NCI-H1105 (cell line): ENCODE results near the gene MTA1.

Source experiments
- DNase-seq: peaks from one replicate; lab custom pipeline; 2025; lab: John Stamatoyannopoulos, UW

MTA1 gene

DNA sequence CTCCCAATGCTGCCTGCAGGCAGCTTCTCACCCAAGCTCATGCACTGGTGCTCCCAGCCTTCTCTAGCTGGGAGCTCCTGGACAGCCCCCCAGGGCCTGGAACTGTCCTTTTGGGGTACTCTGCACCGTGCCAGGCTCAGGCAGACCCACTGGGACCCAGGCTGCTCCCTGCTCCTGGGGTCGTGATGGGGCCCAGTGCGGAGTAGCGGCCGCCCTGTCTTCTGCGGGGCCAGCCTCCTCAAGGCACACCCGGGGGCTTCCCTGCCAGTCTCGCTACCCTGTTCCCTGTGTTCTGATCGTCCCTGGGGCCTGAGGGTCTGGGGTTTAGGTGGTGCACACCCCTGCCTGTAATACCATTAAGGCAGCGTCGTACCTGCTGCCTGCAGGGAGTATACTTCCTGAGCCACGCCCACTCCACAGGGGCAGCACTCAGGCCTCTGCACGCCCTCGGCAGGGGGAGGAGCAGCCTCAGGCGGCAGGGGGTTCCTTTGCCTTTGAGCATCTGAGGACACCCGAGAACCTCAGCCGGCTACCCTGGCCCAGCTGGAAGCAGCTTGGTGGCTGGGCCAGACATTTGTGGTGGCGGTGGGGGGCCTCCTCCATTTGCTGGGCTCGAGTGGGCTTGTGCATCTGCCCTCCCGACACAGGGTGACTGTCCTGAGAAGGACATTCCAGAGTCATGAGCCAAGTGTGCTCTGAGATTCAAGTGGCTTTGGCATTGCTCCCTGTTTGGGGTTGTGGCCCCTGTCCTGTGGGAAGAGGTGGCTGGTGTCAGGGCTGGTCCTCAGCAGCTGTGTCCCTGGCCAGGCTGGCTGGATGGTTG, 45.8 kb downstream of the MTA1 start:
- no peak for DNase-seq

DNA sequence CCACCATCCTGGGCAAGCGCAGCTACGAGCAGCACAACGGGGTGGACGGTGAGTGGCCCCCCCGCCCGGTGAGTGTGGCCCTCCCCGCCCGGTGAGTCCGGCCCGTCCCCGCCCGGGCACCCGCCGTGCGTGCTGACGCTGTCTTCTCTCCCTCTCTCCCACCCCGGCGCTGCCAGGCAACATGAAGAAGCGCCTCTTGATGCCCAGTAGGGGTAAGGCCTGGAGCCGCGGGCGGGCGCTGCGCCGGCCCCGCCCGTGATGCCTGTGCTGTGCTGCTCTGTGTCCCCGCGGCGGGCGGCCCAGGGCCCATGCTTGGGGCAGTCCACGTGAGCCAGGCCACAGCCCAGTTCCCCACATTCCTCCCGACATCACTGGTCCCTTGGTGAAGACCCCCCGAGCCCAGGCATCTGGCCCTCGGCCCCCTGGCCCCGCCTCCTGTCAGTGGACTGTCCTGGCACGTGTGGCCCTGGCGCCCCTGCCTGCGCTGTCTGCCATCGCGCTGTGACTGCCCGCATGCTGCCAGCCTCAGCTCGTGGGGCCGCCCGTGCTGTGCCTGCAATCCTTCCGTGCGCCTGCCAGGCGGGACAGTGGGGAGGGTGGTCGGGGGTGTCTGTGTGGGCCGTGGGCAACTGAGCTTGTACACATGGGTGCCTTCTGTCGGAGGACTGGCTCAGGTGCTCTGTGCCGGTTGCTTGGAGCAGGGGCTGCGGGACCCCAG, 47.1 kb downstream of the MTA1 start:
- no peak for DNase-seq

DNA sequence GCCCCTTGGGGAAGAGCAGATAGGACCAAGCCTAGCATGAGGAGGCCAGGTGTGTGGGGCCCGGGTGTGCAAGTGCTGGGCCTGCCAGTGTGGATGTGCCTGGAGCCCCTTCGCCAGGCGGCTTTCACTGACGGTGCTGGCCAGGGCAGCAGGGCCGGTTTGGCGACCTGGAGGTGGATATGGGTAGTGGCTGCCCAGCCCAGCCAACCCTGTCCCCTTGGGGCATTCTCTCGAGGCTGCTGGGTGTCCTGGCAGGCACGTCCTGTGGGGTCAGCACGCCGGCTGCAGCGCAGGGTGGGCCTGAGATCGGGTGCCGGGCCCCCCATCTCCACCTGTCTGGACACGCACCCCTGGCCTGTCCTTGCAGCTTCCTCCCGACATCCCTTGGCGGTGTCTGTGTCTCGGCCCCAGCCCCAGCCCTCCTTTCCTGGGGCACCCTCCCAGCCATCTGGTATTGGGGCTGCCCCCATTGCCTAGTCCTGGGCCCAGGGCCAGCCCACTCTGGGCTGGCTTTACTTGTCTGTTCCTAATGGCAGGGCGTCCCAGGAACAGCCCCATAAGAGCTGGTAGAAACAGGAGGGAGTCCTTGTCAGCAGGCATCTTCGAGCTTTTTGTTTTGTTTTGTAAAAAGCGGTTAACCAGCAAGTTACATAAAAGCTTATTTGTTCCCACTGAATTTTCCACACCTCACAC, 47.8 kb downstream of the MTA1 start:
- no peak for DNase-seq

DNA sequence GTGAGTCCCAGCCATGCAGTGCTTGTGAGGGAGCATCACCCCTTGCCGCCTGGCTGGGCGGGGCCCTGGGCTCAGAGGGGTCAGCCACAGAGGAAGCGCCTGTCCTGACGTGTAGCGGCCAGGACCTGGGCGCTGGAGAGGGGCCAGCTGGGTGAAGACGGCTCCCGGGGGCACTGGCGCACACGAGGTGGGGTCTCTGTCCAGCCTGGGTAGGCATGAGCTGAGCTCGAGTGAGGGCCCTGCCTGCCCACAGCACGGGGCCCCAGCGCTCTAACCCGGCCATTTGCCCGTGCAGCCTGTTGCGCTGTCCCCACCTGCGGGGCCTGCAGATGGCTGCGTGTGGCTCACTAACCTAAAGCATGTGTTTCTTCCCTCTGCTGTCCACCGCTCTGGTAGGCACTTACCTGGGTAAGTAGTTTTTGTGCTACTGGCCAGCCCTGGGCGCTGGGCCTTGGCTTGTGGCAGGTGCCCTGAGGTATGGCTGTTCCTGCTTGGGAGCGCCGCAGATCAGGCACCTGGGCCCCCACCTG, 48.4 kb downstream of the MTA1 start:
- no peak for DNase-seq

DNA sequence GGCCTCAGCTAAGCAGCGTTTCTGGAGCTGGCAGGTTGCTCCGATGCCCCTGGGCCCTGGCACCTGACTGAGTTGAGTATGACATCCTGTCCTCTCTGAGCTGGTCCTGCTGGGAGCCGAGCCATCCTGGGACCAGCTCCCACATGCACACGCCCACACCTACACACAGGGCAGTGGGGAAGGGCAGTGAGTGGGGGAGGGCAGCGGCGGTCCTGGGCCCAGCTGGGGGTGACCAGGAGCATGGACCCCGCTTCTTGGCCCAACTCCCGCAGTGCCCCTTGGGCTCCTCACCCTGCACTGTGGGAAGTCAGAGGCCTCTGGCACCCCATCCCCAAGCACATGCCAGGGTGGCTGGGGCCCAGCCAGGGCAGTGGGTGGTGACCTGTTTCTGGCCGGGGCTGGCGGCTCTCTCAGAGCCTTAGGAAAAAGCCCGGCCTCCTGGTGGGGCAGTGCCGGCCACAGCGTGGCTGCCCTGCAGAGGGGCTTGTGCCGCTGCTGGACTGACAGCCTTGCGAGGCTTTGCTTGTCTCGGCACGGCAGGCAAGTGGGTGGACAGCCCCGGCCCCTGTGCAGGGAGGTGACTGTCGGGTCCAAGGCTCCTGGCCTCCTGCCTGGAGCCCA, 49.1 kb downstream of the MTA1 start:
- no peak for DNase-seq

DNA sequence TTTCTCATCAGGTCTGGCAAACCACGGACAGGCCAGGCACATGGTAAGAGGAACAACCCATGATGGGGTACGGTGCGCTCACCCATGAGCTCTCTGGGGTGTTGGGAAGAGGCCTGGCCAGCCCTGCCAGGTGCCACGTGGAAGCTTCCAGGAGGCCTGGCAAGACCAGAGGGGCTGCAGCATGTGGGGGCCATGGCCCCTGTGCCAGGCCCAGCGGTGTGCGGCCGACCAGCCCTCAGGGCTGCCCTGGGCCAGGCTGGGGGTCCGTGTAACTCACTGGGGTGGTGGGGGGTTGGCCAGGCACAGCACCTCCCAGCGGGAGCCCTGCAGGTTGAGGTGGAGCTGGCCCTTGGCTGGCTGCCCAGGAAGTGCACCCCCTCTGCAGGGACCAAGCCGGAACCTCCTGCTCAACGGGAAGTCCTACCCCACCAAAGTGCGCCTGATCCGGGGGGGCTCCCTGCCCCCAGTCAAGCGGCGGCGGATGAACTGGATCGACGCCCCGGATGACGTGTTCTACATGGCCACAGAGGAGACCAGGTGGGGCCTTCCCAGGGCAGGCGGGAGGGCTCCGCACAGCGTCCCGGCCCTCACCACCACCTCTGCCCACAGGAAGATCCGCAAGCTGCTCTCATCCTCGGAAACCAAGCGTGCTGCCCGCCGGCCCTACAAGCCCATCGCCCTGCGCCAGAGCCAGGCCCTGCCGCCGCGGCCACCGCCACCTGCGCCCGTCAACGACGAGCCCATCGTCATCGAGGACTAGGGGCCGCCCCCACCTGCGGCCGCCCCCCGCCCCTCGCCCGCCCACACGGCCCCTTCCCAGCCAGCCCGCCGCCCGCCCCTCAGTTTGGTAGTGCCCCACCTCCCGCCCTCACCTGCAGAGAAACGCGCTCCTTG, 50.1 kb downstream of the MTA1 start:
- DNase-seq: no peak

DNA sequence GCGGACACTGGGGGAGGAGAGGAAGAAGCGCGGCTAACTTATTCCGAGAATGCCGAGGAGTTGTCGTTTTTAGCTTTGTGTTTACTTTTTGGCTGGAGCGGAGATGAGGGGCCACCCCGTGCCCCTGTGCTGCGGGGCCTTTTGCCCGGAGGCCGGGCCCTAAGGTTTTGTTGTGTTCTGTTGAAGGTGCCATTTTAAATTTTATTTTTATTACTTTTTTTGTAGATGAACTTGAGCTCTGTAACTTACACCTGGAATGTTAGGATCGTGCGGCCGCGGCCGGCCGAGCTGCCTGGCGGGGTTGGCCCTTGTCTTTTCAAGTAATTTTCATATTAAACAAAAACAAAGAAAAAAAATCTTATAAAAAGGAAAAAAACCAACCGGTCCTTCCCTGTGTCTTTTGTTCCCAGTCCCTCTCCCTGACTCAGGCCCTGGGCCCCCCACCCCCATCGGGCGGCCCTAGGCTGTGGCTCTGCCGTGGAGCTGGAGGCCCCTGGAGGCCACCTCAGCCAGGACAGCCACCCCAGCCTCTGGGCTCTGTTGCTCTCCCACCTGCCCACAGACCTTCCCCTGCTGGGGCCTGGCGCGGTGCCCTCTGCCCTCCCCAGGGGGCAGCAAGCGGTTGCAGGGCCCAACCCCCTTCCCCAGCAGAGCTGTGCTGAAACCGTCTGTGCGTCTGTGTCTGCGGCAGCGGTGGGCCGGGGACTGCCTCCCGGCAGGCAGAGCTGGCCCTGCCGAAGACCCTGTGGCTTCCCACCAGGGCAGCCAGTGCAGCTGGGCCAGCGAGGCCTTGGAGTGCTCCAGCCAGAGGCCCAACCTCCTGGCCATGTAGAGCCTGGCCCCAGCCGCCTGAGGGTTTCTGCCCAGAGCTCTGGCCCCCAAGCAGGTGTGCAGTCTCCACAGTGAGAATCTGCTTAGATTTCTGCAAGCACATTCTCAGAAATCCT, 51.0 kb downstream of the MTA1 start:
- DNase-seq: no peak

DNA sequence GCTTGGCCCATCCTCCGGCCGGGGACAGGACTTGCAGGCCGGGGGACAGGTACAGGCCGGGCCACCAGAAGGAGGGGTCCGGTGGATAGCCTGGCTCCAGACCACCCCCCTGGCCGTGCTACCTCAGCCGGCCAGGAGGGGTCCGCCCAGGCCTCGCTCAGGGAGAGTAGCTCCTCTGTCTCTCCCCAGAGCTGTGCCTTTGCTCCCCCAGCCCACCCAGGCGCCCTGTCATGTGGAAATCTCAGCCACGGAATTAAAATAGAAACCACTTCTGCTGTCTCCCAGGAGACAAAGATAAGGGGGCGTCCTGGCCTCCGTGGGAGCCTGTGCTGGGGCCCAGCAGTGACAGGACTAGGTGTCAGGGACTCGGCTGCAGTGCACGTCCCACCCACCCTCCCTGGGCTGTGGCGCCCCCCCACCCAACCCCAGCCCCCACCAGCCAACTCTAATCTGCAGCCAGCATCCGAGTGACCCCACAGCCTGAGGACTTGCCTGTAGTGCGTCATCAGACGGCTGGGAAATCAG, 51.7 kb downstream of the MTA1 start:
- DNase-seq: no peak

DNA sequence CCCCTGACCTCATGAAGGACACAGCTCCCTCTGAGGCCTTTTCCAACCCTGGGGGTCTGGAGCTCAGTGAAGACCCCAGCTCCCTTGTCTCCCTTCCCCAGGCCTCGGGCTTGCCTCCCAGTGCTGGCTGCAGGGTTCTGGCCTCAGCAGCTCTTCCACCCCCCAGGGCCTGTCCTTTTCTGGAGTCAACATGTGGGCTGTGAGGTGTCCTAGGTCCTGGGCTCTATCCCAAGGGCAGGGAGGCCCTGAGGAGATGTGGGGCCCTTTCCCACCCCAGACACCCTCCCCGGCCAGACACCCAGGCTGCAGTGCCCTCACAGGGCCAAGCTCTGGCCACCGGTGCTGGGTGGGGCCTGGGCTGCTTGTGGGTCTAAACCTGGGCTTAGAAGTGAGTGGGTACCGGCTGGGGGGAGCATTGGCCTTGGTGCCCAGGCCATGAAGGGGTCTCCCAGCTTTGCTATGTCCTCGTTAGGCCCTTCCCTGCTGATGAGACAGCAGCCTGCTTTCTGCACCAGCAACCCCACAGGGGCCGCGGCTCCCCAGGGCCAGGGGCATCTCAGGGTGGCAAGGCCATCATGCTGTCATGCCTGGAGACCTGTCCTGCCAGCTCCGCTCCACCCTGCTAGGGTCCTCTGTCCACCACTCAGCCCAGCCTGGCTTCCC, 52.3 kb downstream of the MTA1 start:
- DNase-seq: no peak

DNA sequence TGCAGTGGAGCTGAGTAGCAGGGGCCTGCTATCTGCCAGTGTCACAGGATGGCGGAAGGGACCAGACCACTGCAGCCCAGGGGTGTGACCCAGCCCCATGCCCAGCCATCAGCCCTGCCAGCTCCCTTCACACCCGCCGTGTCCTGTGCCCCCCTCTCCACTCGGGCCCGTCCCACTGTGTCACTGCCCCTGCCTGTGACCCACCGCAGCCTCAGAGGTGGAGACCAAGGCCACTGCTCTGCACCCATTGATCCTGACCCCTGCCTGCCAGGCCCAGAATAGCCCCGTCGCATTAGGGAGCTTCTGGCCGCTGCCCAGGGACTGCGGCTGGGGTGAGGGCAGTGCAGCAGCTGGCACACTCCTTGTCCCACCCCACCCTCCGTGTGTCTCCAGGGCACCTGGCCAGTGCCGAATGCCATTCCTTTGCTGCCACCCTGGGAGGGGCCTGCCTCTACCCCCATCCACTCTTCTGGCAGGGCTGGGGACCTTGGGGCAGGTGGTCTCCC, 52.9 kb downstream of the MTA1 start:
- DNase-seq: no peak

DNA sequence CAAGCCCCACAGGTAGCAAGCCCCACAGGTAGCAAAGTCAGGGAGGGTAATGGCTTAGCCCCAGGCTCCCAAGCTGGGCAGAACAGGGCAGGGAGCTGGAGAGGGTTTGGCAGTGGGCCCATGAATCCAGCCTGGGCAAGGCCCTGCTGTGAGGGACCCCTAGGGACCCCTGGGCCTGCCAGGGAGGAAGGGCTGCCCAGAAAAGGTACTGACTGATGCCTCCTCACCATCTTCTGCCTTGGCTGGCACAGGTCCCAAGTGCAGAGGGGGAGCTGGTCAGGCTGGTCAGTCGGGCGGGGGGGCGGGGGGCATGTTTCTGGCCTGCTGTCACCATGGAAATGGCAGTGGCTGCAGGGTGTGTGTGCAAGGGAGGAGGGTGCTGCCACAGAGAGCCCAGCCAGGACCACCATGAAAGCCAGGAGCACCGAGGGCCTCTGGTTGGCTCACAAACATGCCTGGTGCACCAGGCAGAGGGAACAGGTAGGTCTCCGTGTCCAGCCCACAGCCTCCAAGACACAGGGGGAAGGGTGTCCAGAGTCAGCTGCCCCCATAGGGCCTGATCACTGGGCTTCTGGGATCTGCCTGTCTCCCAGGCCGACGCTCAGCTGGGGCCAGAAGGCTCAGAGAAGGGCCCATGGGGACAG, 53.5 kb downstream of the MTA1 start:
- peak; percentile 69 for DNase-seq

DNA sequence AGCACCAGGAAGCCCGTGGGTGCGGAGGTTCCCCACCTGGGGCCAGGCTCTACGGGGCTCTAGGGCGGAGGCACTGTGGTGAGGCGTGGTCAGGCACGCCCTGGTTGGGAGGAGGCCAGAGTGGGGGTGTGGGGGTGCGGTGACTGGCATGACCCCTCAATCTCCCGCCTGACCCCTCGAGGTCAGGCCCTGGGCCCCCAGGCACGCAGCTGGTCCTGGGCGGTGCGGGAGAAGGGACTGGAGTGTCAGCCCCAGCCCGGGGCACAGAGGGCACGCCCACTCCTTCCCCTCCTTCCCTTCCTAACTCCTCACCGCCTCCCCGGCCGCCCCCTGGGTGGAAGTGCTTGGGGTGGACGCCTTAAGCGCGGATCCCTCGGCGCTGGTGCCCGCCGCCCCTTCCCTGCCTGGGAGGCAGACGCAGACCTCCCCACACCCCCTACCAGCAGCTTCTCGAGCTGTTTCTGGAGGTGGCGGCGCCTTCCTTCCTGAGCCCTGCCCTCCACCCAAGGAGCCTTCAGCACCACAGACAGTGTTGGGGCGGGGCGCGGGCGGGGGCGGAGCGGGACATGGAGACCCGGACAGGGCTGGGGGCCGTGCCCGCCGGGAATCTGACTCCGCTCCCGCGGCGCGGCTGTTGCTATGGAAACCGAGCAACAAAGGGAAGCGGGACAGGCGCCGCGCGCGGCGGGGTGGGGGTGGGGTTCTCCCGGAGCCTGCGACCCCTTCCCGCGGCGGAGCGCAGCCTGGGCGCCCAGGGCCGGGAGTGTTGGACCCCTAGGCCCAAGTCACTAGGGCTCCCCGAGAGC, 54.3 kb downstream of the MTA1 start:
- DNase-seq: peak; percentile 92

DNA sequence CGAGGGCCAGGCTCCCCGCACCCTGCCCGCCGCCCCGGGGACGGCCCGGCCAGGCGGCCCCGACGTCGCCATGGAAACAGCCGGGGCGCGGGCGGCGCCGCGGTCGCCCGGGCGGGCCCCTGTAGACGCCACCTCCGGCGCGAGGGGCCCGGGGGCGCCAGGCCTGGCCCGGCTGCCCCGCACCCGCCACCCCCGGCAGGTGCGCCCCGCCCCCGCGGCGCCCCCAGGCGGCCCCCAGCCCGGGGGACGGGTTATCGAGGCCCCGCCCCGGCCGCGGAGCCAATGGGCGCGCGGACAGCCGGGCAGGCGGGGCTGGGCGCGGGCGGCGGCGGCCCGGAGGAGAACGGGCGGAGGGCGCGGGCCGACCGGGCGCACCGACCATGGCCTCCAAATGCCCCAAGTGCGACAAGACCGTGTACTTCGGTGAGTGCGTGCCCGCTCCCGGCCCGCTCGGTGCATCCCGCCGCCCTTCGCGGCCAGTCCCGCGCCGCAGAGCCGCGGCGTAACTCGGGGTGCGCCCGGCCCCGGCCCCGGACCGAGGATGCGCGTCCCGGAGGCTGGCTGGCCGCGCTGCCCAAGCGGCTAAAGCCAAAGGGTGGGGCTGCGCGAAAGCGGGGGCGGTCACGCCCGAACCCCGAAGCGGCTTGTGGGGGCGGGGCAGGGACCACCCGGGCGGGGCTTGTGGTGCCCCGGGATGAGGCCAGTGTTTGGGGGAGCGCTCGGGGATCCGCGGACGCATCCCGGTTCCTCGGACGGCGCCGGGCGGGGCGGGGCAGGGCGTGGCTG, 55.0 kb downstream of the MTA1 start, which contains the start of gene CRIP2:
TSS of gene CRIP2 (plus strand) at position 339 of the 786 bp plus-strand sequence. CDS start at position 381, 42 bp downstream.
- DNase-seq: peak; percentile 76

DNA sequence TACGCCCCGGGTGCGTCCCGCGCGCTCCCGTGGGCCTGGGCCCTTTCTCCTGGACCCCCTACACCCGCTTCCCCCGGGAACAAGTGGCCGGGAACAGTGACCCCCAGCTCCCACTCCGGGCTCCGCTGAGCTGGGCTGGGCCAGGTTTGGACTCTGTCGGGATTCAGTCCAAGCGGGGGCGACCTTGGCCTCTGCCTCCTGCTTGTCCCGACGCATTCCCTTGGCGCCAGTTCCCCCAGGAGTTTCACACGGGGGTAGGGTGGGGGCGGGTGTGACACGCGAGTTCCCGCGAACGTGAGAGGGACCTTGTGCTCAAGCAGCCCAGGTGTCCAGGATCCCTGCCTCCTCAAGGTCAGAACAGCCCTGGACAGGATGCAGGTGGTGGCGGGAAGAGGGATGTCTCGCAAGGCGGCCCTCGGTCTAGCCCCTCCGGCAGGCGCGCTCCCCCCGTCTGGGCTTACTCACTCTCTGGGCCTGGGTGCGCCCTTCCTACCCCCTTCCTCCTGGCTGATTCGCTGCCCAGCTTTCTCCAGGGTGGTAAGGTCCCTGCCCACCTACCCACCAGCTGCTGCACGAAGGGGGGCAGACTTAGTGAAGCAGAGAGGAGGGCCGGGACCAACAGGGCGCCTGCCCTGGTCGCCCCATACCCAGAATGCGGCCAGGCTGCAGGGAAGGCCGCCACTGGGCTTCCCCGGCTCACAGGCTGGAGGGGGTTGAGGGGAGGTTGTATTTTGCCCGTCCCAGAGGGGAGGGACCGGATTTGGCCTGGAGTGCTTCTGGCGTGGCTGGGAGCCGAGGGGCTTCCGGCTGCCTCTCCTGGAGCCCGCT, 55.9 kb downstream of the MTA1 start:
- no peak for DNase-seq

DNA sequence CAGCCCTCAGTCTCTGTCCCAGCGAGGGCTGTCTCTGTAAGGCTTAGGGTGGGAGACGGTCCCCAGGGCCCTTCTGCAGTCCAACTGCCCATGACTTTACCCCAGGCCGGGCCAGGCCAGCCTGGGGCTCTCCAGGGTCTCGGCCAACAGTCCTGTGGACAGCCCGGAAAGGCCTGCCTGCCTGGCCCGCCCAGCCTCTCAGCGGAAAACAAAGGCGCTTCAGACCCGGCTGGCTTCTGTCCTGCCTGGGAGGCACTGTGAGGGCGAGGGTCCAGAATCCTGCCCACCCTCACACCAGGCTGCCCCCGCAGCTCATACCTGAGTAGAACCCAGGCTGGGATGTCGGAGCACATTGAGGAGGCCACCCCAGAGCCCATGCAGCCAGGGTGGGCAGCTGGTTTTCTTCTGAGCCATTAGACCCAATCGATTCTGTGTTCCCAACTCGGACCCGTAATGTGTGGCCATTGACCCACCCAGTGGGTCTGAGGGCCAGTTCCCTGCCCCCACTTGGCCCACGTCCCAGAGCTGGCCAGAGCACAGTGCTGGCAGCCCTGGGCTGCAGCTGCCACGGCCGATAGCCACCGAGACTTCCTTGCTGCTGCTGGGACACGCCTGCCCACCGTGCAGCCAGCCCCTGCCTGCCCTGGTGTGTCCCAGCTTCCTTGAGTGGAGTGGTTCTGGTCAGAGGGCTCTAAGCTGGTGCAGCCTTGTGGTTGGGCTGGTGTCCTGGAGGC, 56.6 kb downstream of the MTA1 start:
- no peak for DNase-seq
